Measurements from ENCODE around the gene CYP4F12.

DNA sequence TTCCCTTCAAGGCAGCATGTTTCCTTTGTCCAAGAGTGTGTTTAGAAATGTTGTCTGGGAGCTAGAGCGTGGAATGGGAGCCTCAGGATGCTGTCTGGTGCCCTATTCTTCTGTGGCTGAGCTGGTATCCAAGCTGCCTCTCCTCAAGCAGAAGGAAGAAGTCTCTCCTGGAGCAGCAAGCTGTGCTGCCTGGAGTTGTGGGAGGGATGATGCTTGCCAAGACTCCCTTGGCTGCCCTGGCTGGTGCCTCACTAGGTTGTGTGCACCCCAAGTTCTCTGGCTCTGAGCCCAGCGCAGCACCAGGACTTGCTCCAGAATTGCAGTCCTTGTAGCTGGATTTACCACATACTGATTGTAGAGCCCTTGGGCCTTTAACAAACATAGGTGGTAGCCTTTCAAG is 36.9 kb upstream of the CYP4F12 start:
- TF ChIP-seq CREB1 (IDR thresholded peaks at IDR 0.05; ENCODE audit: low read depth) (no peak), POLR2A (IDR thresholded peaks at IDR 0.05; ENCODE audit: low read depth, low read length) (no peak), ZBED1 (IDR thresholded peaks at IDR 0.05; ENCODE audit: borderline replicate concordance) (no peak), JUND (IDR thresholded peaks at IDR 0.05; ENCODE audit: low read depth, low read length) (no peak), YY1 (IDR thresholded peaks at IDR 0.05; ENCODE audit: low read depth, low read length) (no peak), SMAD1 (IDR thresholded peaks at IDR 0.05; ENCODE audit: low read depth, partially characterized antibody) (no peak)

All from GM12878 (cell line).